A549 (cell line): Measurements from ENCODE around the gene SLC35B2.

Experiments used
- BHLHE40 ChIP-seq: IDR thresholded peaks from 2 replicates; pipeline ENCODE4 v1.6.1; 2012; ENCODE audit warnings: low read depth, low read length, inconsistent platforms
- CEBPB ChIP-seq, 2 experiments: fragments of >200 bp in 1 of 2; sonication (Bioruptor Twin) in 1 of 2; formaldehyde crosslinking in 1 of 2; IDR thresholded peaks; 2 replicates each; pipeline ENCODE4 v1.6.1; 2012 to 2016
- ELK1 ChIP-seq: fragments of 150-350 bp; IDR thresholded peaks from 2 replicates; pipeline ENCODE4 v1.6.1; 2014; ENCODE audit warnings: low read depth, mild to moderate bottlenecking, low read length
- JUN ChIP-seq, 2 experiments: fragments of >200 bp; sonication (Bioruptor Twin); formaldehyde crosslinking; IDR thresholded peaks; 2 replicates in 1 of 2; 3 replicates in 1 of 2; pipeline ENCODE4 v1.6.1; 2016 to 2017
- KDM1A ChIP-seq: fragments of 200-600 bp; sonication (generic); IDR thresholded peaks from 2 replicates; pipeline ENCODE4 v1.6.1; 2016; ENCODE audit warnings: low read depth, mild to moderate bottlenecking
- MAX ChIP-seq: IDR thresholded peaks from 2 replicates; pipeline ENCODE4 v1.6.1; 2012
- NR3C1 ChIP-seq: fragments of >200 bp; sonication (Bioruptor Twin); formaldehyde crosslinking; IDR thresholded peaks from 3 replicates; pipeline ENCODE4 v1.6.1; 2017
- POLR2A ChIP-seq: IDR thresholded peaks from 2 replicates; pipeline ENCODE4 v1.6.1; 2012; ENCODE audit warnings: mild to moderate bottlenecking, low read length
- RCOR1 ChIP-seq: fragments of 150-350 bp; IDR thresholded peaks from 2 replicates; pipeline ENCODE4 v1.6.1; 2014; ENCODE audit warnings: antibody characterized with exemption, low read length, low read depth
- SMC3 ChIP-seq: fragments of >200 bp; sonication (Bioruptor Twin); formaldehyde crosslinking; IDR thresholded peaks from 3 replicates; pipeline ENCODE4 v1.6.1; 2018; ENCODE audit warnings: inconsistent platforms
- TF ChIP-seq, protein P1 (sequence below): fragments of 200-600 bp; sonication (generic); IDR thresholded peaks from 2 replicates; pipeline ENCODE4 v1.6.1; 2016; ENCODE audit warnings: antibody characterized with exemption, mild to moderate bottlenecking, moderate library complexity
- TF ChIP-seq, protein P2 (sequence below): fragments of >200 bp; sonication (Bioruptor Twin); formaldehyde crosslinking; IDR thresholded peaks from 3 replicates; pipeline ENCODE4 v1.5.1; 2016

DNA sequence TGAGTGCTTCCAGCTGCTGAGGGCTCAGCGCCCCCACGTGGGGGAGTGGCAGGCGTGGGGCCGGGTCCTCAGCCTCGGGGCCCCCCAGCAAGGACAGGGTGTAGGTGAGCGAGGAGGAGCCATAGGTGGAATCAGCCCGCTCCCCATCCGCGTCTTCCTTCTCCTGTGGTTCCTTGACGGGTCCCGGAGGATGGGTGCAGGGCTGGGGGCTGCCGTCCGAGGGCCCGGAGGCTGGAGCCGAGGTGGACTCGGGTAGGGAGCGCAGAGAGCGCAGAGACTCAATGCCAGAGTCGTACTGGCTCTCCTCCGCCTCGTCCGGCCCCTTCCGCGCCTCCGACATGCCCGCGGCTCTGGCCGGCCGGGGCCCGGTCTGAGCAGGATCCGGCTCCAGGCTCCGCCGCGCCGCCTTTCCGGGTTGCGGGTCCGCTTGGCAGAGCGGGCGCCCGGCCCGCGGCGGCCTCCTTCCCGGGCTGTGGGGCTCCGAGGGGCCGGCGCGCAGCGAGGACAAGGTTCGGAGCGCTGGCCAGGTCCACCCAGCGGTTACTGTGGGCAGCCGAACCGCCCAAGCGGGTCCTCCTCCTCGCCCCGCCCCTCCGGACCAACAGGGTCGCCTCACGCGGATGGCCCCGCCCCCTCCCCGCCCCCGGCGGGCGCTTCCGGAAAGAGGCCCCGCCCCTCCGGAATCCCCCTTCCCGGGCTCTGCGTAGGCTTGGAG is 7.8 kb upstream of the SLC35B2 start, which contains the start of gene NFKBIE:
- TF ChIP-seq POLR2A (peak; percentile 81), CEBPB (IDR thresholded peaks at IDR 0.05) (no peak), RCOR1 (no peak), BHLHE40 (no peak), JUN (IDR thresholded peaks at IDR 0.05) (peak in 1 of 2 experiments; percentile 50; a peak in 1 of 5 replicates), ELK1 (no peak), SMC3 (peak; percentile 9; the same call in 1 of the 3 replicates), NR3C1 (no peak), KDM1A (no peak), MAX (peak; percentile 38)
- TF ChIP-seq, protein P1, sequence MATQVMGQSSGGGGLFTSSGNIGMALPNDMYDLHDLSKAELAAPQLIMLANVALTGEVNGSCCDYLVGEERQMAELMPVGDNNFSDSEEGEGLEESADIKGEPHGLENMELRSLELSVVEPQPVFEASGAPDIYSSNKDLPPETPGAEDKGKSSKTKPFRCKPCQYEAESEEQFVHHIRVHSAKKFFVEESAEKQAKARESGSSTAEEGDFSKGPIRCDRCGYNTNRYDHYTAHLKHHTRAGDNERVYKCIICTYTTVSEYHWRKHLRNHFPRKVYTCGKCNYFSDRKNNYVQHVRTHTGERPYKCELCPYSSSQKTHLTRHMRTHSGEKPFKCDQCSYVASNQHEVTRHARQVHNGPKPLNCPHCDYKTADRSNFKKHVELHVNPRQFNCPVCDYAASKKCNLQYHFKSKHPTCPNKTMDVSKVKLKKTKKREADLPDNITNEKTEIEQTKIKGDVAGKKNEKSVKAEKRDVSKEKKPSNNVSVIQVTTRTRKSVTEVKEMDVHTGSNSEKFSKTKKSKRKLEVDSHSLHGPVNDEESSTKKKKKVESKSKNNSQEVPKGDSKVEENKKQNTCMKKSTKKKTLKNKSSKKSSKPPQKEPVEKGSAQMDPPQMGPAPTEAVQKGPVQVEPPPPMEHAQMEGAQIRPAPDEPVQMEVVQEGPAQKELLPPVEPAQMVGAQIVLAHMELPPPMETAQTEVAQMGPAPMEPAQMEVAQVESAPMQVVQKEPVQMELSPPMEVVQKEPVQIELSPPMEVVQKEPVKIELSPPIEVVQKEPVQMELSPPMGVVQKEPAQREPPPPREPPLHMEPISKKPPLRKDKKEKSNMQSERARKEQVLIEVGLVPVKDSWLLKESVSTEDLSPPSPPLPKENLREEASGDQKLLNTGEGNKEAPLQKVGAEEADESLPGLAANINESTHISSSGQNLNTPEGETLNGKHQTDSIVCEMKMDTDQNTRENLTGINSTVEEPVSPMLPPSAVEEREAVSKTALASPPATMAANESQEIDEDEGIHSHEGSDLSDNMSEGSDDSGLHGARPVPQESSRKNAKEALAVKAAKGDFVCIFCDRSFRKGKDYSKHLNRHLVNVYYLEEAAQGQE = no peak
- TF ChIP-seq, protein P2, sequence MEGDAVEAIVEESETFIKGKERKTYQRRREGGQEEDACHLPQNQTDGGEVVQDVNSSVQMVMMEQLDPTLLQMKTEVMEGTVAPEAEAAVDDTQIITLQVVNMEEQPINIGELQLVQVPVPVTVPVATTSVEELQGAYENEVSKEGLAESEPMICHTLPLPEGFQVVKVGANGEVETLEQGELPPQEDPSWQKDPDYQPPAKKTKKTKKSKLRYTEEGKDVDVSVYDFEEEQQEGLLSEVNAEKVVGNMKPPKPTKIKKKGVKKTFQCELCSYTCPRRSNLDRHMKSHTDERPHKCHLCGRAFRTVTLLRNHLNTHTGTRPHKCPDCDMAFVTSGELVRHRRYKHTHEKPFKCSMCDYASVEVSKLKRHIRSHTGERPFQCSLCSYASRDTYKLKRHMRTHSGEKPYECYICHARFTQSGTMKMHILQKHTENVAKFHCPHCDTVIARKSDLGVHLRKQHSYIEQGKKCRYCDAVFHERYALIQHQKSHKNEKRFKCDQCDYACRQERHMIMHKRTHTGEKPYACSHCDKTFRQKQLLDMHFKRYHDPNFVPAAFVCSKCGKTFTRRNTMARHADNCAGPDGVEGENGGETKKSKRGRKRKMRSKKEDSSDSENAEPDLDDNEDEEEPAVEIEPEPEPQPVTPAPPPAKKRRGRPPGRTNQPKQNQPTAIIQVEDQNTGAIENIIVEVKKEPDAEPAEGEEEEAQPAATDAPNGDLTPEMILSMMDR = peak; percentile 19; the same call in 2 of the 3 replicates
